ENCODE results near the gene YES1.
A peak's percentile ranks its signal among the peaks of the same experiment; 100 is the strongest.

Gene YES1

GRCh38 chr18:833197-833596 lies 21.2 kb upstream of the YES1 start:
- no peak for TF ChIP-seq POLR2A (IDR thresholded peaks at IDR 0.05; ENCODE audit: low read length)
- no peak for TF ChIP-seq GATA1 (IDR thresholded peaks at IDR 0.05; ENCODE audit: low read depth, low read length)
- DNase-seq, result no peak

- no peak for TF ChIP-seq POLR2A (IDR thresholded peaks at IDR 0.05; ENCODE audit: low read length)
- no peak for TF ChIP-seq GATA1 (IDR thresholded peaks at IDR 0.05; ENCODE audit: low read depth, low read length)
- DNase-seq, result peak; percentile 37 to 42
These were observed 20.1 kb upstream of the YES1 start for GRCh38 chr18:832085-832681.

- TF ChIP-seq GATA1 (IDR thresholded peaks at IDR 0.05; ENCODE audit: low read depth, low read length) (no peak), POLR2A (IDR thresholded peaks at IDR 0.05; ENCODE audit: low read length) (no peak)
- DNase-seq, result no peak
These were observed 18.4 kb upstream of the YES1 start for GRCh38 chr18:830315-830901.

GRCh38 chr18:829432-829831 lies 17.4 kb upstream of the YES1 start:
- no peak for DNase-seq
- TF ChIP-seq GATA1 (IDR thresholded peaks at IDR 0.05; ENCODE audit: low read depth, low read length) (no peak), POLR2A (IDR thresholded peaks at IDR 0.05; ENCODE audit: low read length) (no peak)

- TF ChIP-seq POLR2A (IDR thresholded peaks at IDR 0.05; ENCODE audit: low read length) (no peak), GATA1 (IDR thresholded peaks at IDR 0.05; ENCODE audit: low read depth, low read length) (no peak)
- no peak for DNase-seq
These were observed 15.1 kb upstream of the YES1 start for GRCh38 chr18:827093-827677.

GRCh38 chr18:825891-826585 lies 14.0 kb upstream of the YES1 start:
- no peak for DNase-seq
- TF ChIP-seq GATA1 (IDR thresholded peaks at IDR 0.05; ENCODE audit: low read depth, low read length), result no peak

GRCh38 chr18:824179-824578 lies 12.1 kb upstream of the YES1 start:
- TF ChIP-seq POLR2A (IDR thresholded peaks at IDR 0.05; ENCODE audit: low read length) (no peak), GATA1 (IDR thresholded peaks at IDR 0.05; ENCODE audit: low read depth, low read length) (no peak)
- no peak for DNase-seq

GRCh38 chr18:820591-821165 lies 8.6 kb upstream of the YES1 start:
- no peak for DNase-seq
- TF ChIP-seq POLR2A (IDR thresholded peaks at IDR 0.05; ENCODE audit: low read length) (no peak), GATA1 (IDR thresholded peaks at IDR 0.05; ENCODE audit: low read depth, low read length) (no peak)

GRCh38 chr18:816869-817268 lies 4.8 kb upstream of the YES1 start:
- no peak for DNase-seq
- TF ChIP-seq POLR2A (IDR thresholded peaks at IDR 0.05; ENCODE audit: low read length) (no peak), GATA1 (IDR thresholded peaks at IDR 0.05; ENCODE audit: low read depth, low read length) (no peak)

- DNase-seq, result no peak
- TF ChIP-seq GATA1 (IDR thresholded peaks at IDR 0.05; ENCODE audit: low read depth, low read length), result no peak
- TF ChIP-seq POLR2A (IDR thresholded peaks at IDR 0.05; ENCODE audit: low read length), result no peak
These were observed 4.1 kb upstream of the YES1 start for GRCh38 chr18:816088-816653.

- no peak for TF ChIP-seq GATA1 (IDR thresholded peaks at IDR 0.05; ENCODE audit: low read depth, low read length)
- TF ChIP-seq POLR2A (IDR thresholded peaks at IDR 0.05; ENCODE audit: low read length), result no peak
- no peak for DNase-seq
These were observed 3.3 kb upstream of the YES1 start for GRCh38 chr18:815353-815752.

- peak; percentile 87 for DNase-seq
- TF ChIP-seq POLR2A (IDR thresholded peaks at IDR 0.05; ENCODE audit: low read length) (no peak), GATA1 (IDR thresholded peaks at IDR 0.05; ENCODE audit: low read depth, low read length) (peak; percentile 18)
These were observed 2.5 kb upstream of the YES1 start for GRCh38 chr18:814300-815084.

Measured in erythroblast (primary cell).